ENCODE results near the gene LRRC28. TPM values are rescaled to one million over a fixed set of nuclear protein-coding genes. Genes with fewer than 3 reads are reported as not detected.

Gene LRRC28
- total and polyA plus RNA-seq, 3 donors from 2014 or later, result 78.9 to 100.0 (median 97.1) TPM

DNA sequence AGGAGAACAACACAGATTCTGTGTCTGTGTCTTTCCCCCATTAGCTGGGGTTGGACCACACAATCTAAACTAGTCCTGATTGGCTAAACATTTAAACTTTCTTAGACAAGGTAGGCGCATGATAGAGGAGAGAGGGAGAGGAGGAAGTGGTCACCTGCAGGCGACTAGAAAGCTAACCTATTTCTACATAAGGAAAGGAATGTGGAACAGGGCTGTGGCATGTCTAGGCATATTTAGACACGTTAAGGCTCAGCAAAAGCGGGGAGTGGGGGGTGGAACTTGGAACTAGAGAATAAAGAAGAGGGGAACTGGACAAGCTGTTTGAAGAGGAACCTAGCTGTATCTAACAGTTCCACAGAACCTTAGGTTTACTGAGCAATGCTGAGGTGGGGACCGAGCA is 12.8 kb downstream of the LRRC28 start:
- no peak for DNase-seq
- 92 to 94% methylated on average over 5 of the region's 5 CpGs for WGBS, 2 donors

DNA sequence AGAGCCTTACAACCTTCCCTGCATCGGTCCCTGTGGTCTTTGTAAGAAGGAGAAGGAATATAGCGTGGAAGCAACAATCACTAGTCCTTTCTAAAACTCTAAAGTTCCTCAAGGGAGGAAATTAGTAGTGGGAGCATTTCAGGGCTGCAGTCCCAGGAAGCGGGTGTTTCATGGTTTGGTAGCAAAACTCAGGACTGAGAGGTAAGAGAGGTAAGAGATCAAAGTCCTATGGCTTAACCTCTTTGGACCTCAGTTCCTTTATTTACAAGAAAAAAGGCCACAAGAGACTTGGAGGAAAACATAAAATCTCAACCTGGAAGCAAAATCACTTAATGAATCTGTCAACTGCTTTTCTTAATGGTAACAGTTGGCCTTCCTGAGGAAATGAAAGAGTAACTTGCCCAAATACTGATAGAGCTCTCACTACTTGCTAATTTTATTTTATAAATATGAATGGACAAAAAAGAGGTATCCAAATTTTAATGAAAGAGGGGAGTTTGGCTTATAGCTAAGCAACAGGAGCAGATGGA is 14.3 kb downstream of the LRRC28 start:
- no peaks in the 10 kb centered on the region for H3K4me1 ChIP-seq
- no peaks in the 10 kb centered on the region for H3K27me3 ChIP-seq
- no peaks in the 10 kb centered on the region for H3K9me3 ChIP-seq
- DNase-seq, result no peak
- H3K27ac ChIP-seq, result no peak overlapping the region
- no peaks in the 10 kb centered on the region for H3K36me3 ChIP-seq (ENCODE audit: low read depth, missing control alignments)
- 92% methylated on average over 3 of the region's 3 CpGs for WGBS, 2 donors
- H3K4me3 ChIP-seq, result no peak overlapping the region
- TF ChIP-seq, protein P1, sequence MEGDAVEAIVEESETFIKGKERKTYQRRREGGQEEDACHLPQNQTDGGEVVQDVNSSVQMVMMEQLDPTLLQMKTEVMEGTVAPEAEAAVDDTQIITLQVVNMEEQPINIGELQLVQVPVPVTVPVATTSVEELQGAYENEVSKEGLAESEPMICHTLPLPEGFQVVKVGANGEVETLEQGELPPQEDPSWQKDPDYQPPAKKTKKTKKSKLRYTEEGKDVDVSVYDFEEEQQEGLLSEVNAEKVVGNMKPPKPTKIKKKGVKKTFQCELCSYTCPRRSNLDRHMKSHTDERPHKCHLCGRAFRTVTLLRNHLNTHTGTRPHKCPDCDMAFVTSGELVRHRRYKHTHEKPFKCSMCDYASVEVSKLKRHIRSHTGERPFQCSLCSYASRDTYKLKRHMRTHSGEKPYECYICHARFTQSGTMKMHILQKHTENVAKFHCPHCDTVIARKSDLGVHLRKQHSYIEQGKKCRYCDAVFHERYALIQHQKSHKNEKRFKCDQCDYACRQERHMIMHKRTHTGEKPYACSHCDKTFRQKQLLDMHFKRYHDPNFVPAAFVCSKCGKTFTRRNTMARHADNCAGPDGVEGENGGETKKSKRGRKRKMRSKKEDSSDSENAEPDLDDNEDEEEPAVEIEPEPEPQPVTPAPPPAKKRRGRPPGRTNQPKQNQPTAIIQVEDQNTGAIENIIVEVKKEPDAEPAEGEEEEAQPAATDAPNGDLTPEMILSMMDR (IDR thresholded peaks at IDR 0.05), result no peak
- no peak for TF ChIP-seq POLR2A (IDR thresholded peaks at IDR 0.05)
- intact Hi-C loops (cut with DNase I; ENCODE audit: low total_unique reads), result no loop called here

More for the DNA sequence above, 12.8 kb downstream of the LRRC28 start:
- intact Hi-C loops (cut with DNase I; ENCODE audit: low total_unique reads), result no loop called here
- no peak for TF ChIP-seq POLR2A (IDR thresholded peaks at IDR 0.05)
- TF ChIP-seq, protein P1 (IDR thresholded peaks at IDR 0.05), result no peak
- Histone ChIP-seq H3K4me1 (no peaks in the 10 kb centered on the region), H3K27ac (no peak overlapping the region), H3K36me3 (ENCODE audit: low read depth, missing control alignments) (no peaks in the 10 kb centered on the region), H3K27me3 (no peaks in the 10 kb centered on the region), H3K9me3 (no peaks in the 10 kb centered on the region), H3K4me3 (no peak overlapping the region)

DNA sequence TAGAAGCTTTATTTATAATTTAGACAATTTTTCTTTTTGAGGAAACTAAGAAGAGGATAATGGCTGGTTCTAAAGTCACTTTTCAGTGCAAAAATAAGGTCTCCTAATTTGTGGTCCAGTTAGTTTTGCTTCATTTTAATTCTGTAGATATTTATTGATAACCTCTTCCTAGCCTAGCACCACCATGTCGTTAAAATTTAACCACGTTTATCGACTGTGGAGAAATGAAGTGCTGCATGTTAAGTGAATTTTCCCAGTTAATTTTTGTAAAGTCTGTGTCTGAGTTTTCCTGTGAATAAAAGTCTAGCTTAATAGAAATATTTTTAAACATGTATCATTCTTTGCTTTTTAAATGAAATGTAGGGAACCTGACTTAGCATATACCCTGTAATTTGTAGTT is 16.7 kb downstream of the LRRC28 start:
- H3K9me3 ChIP-seq, result no peaks in the 10 kb centered on the region
- no peak for TF ChIP-seq POLR2A (IDR thresholded peaks at IDR 0.05)
- TF ChIP-seq, protein P1 (IDR thresholded peaks at IDR 0.05), result no peak
- DNase-seq, result no peak
- intact Hi-C loops (cut with DNase I; ENCODE audit: low total_unique reads), result no loop called here
- H3K27me3 ChIP-seq, result no peaks in the 10 kb centered on the region
- H3K36me3 ChIP-seq (ENCODE audit: low read depth, missing control alignments), result no peaks in the 10 kb centered on the region
- no peak overlapping the region for H3K4me3 ChIP-seq
- H3K4me1 ChIP-seq, result no peaks in the 10 kb centered on the region
- H3K27ac ChIP-seq, result no peak overlapping the region
- WGBS, 2 donors, result 88 to 95% methylated on average over 3 of the region's 3 CpGs

DNA sequence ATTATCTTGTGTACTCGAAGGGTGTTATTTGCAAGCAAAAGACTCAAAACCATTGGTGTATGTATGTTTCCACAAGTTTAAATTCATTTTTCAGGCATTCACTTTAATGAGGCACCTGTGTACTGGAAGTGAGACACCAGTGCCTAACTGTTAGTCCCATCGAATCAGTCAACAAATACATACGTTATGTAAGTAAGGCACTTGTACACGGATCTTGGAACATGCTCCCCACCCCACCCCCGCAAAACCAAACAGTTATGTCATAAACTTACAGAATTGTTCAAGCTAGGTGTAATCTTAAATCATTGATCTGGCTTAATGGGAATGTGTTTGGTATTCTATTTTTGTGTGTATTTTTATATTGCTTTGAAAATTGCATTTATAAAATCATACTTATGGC is 17.1 kb downstream of the LRRC28 start:
- H3K9me3 ChIP-seq, result no peaks in the 10 kb centered on the region
- no peaks in the 10 kb centered on the region for H3K27me3 ChIP-seq
- no peak for DNase-seq
- no peak overlapping the region for H3K27ac ChIP-seq
- intact Hi-C loops (cut with DNase I; ENCODE audit: low total_unique reads), result no loop called here
- no peaks in the 10 kb centered on the region for H3K4me1 ChIP-seq
- H3K36me3 ChIP-seq (ENCODE audit: low read depth, missing control alignments), result no peaks in the 10 kb centered on the region
- no peak overlapping the region for H3K4me3 ChIP-seq
- TF ChIP-seq, protein P1 (IDR thresholded peaks at IDR 0.05), result no peak
- WGBS, 2 donors, result 82 to 89% methylated on average over 5 of the region's 5 CpGs

DNA sequence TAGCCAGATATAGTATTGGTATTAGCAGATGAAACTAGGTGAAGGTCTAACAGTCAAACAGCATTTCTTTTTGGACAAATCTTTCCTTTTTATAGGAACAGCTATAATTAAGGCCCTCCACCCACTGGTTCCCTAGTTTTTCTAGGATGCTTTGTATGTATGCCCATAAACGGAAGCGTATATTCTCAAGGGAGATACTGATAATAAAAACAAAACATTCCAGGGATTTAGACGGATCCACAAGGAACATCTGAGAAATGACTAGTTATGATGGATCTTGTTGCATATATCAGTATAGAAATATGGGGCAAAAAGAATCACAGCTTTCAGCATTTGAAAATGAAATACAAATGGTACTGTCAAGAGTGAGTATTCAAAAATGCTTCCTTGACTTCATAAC is 22.5 kb downstream of the LRRC28 start:
- Histone ChIP-seq H3K27me3 (no peaks in the 10 kb centered on the region), H3K36me3 (ENCODE audit: low read depth, missing control alignments) (no peaks in the 10 kb centered on the region), H3K4me3 (no peak overlapping the region), H3K9me3 (no peaks in the 10 kb centered on the region), H3K4me1 (no peaks in the 10 kb centered on the region), H3K27ac (no peak overlapping the region)
- TF ChIP-seq, protein P1 (IDR thresholded peaks at IDR 0.05), result no peak
- no peak for TF ChIP-seq POLR2A (IDR thresholded peaks at IDR 0.05)
- no peak for DNase-seq
- intact Hi-C loops (cut with DNase I; ENCODE audit: low total_unique reads), result loop anchor here (10.0 kb wide), 1 partner anchor 461 kb away; the partner anchor contains the start of gene LYSMD4
- 75 to 78% methylated on average over 3 of the region's 3 CpGs for WGBS, 2 donors
